Measurements from ENCODE around the gene BRSK2.
"Not testable (repeated sequence)": the region's sequence is repeated elsewhere in the genome, so short reads cannot be mapped to it uniquely, and the experiment has no call there.

DNA sequence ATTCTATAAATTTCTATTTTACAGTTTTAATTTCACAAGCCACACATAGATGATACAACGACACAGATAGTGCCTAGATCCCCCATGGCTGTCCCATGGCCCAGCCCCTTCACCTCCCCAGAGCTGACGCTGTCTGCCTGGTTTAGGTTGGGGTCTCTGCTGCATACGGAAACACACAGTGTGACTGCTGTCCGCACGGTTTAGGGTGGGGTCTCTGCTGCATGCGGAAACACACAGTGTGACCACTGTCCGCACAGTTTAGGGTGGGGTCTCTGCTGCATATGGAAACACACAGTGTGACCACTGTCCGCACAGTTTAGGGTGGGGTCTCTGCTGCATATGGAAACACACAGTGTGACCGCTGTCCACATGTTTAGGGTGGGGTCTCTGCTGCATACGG is 48.5 kb upstream of the BRSK2 start:
- TF ChIP-seq, protein P1, sequence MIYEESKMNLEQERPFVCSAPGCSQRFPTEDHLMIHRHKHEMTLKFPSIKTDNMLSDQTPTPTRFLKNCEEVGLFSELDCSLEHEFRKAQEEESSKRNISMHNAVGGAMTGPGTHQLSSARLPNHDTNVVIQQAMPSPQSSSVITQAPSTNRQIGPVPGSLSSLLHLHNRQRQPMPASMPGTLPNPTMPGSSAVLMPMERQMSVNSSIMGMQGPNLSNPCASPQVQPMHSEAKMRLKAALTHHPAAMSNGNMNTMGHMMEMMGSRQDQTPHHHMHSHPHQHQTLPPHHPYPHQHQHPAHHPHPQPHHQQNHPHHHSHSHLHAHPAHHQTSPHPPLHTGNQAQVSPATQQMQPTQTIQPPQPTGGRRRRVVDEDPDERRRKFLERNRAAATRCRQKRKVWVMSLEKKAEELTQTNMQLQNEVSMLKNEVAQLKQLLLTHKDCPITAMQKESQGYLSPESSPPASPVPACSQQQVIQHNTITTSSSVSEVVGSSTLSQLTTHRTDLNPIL (CRISPR knock-in tag; IDR thresholded peaks at IDR 0.05; ENCODE audit: low read depth) = not testable (repeated sequence)
- TF ChIP-seq, protein P2, sequence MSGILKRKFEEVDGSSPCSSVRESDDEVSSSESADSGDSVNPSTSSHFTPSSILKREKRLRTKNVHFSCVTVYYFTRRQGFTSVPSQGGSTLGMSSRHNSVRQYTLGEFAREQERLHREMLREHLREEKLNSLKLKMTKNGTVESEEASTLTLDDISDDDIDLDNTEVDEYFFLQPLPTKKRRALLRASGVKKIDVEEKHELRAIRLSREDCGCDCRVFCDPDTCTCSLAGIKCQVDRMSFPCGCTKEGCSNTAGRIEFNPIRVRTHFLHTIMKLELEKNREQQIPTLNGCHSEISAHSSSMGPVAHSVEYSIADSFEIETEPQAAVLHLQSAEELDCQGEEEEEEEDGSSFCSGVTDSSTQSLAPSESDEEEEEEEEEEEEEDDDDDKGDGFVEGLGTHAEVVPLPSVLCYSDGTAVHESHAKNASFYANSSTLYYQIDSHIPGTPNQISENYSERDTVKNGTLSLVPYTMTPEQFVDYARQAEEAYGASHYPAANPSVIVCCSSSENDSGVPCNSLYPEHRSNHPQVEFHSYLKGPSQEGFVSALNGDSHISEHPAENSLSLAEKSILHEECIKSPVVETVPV (CRISPR knock-in tag; IDR thresholded peaks at IDR 0.05) = not testable (repeated sequence)
- not testable (repeated sequence) for TF ChIP-seq BACH2 (CRISPR knock-in tag; IDR thresholded peaks at IDR 0.05; ENCODE audit: borderline replicate concordance); OSR1 (CRISPR knock-in tag; IDR thresholded peaks at IDR 0.05); ZFP30 (CRISPR knock-in tag; IDR thresholded peaks at IDR 0.05); ZNF565 (CRISPR knock-in tag; conservative IDR thresholded peaks at IDR 0.05; ENCODE audit: low read depth); ZNF70 (CRISPR knock-in tag; IDR thresholded peaks at IDR 0.05)

Data from SK-N-SH treated with all-trans-retinoic acid at 6 μM for 48 hours (cell line).